A673 (cell line): ENCODE data around the gene HSF5. TPM values are rescaled to one million over a fixed set of nuclear protein-coding genes. Genes with fewer than 3 reads are reported as not detected.

Source experiments
- BruUV-seq: library from RNA; stranded (reverse); fragments of 400-500 nt; replicated peaks from 2 replicates; lab custom pipeline; 2021; lab: Mats Ljungman, UMichigan
- CTCF ChIA-PET: fragments of 300-600 bp; sonication (Branson Sonifier 250); formaldehyde crosslinking; loops from one replicate; lab custom pipeline; 2022; ENCODE audit warnings: antibody characterized with exemption; lab: Charles Lee
- POLR2A ChIA-PET: fragments of 300-600 bp; sonication (Branson Sonifier 250); formaldehyde crosslinking; loops from one replicate; lab custom pipeline; 2022; ENCODE audit warnings: antibody characterized with exemption; ENCODE audit not compliant: low non-redundant PET; lab: Charles Lee
- DNase-seq: peaks from one replicate; pipeline ENCODE4 v3.0.0-alpha.2; 2015; ENCODE audit warnings: low spot score
- H3K27ac ChIP-seq: fragments of 200-600 bp; sonication (generic); 2 replicates; pipeline ENCODE4 v1.5.1; 2016; ENCODE audit warnings: mixed run types, low read depth, mild to moderate bottlenecking, mixed read lengths, antibody characterized with exemption, low read length; ENCODE audit not compliant: poor library complexity, severe bottlenecking
- H3K27me3 ChIP-seq: fragments of 200-600 bp; sonication (generic); replicated peaks from 2 replicates; pipeline ENCODE4 v1.6.1; 2017; ENCODE audit warnings: mixed run types, low read depth, mild to moderate bottlenecking, mixed read lengths, antibody characterized with exemption, low read length; ENCODE audit not compliant: insufficient read depth, poor library complexity
- H3K36me3 ChIP-seq: fragments of 200-600 bp; sonication (generic); 2 replicates; pipeline ENCODE4 v1.6.1; 2016; ENCODE audit warnings: mixed run types, mild to moderate bottlenecking, mixed read lengths, antibody characterized with exemption, low read length; ENCODE audit not compliant: insufficient read depth, poor library complexity, severe bottlenecking
- H3K4me1 ChIP-seq: fragments of 200-600 bp; sonication (generic); 2 replicates; pipeline ENCODE4 v1.6.1; 2017; ENCODE audit warnings: mixed run types, mild to moderate bottlenecking, mixed read lengths, antibody characterized with exemption, low read length; ENCODE audit not compliant: insufficient read depth, poor library complexity, severe bottlenecking
- H3K4me3 ChIP-seq: fragments of 200-600 bp; sonication (generic); 2 replicates; pipeline ENCODE4 v1.5.1; 2016; ENCODE audit warnings: low read depth, mixed run types, mild to moderate bottlenecking, mixed read lengths, low read length; ENCODE audit not compliant: poor library complexity, severe bottlenecking
- H3K9me3 ChIP-seq: fragments of 200-600 bp; sonication (generic); 2 replicates; pipeline ENCODE4 v1.6.1; 2016; ENCODE audit warnings: mixed run types, low read depth, mild to moderate bottlenecking, mixed read lengths, antibody characterized with exemption, low read length; ENCODE audit not compliant: poor library complexity, severe bottlenecking
- EZH2 ChIP-seq: fragments of 200-600 bp; sonication (generic); IDR thresholded peaks from 2 replicates; pipeline ENCODE4 v1.6.1; 2017; ENCODE audit warnings: borderline replicate concordance, low read depth, mild to moderate bottlenecking, mixed read lengths, antibody characterized with exemption, low read length; ENCODE audit not compliant: poor library complexity, severe bottlenecking
- intact Hi-C: fragments of 100-400 bp; cut with micrococcal nuclease; formaldehyde crosslinking; loops from one replicate; pipeline ENCODE4 v1.10.0; 2022; ENCODE audit not compliant: unreplicated experiment
- total RNA-seq: library from RNA; stranded (reverse); gene quantifications from 2 replicates; pipeline ENCODE4 v1.2.3, GENCODE V29; 2021
- TF ChIP-seq, protein P1 (sequence below): fragments of 300-800, 200-600 bp; sonication (generic); conservative IDR thresholded peaks from 2 replicates; pipeline ENCODE4 v1.5.1; 2017; ENCODE audit warnings: low read depth, mild to moderate bottlenecking, antibody characterized with exemption, low read length, moderate library complexity, mixed read lengths

The HSF5 gene
- total RNA-seq, 1 experiment from 2014 or later, result 0.06 TPM

DNA sequence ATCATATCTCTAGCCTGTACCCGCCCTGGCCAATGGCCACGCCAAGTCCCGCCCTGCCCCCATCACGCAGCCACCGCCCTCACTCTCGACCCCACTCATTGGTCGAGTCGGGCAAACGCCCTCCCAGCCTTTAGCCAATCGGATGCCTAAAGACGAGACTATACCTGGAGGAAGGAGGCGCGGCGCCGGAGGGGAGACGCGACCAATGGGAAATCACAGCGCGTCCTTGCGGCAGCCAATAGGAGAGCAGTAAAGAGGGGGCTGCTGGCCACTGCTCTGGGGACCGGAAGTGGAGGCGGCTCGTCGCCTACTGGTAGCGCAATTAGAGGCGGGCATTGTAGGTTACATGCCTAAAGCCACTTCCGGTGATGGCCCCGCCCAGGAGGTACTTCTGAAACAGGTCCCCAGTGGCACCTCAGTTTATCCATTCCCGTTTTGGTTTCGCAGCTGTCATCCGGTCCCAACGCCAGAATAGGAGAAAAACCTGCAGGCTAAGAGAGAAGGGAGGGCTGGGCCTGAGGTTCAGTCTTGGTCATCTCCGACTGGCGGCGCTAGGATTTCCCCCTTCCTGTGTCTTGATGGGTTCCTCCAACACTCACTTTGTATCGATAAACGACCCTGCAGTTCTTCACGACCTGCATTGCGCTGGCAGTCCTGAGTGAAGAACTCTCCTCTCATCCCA, 29.9 kb upstream of the HSF5 start:
- Histone ChIP-seq H3K9me3 (no peaks in the 10 kb centered on the region), H3K4me1 (peaks cover 20% of the 10 kb centered on the region), H3K27me3 (no peaks in the 10 kb centered on the region), H3K36me3 (no peaks in the 10 kb centered on the region), H3K27ac (peak overlapping the region; percentile 91), H3K4me3 (peak overlapping the region; percentile 78)
- CTCF ChIA-PET, result interaction anchor here (0.8 to 1.5 kb wide), 3 partner anchors 114 to 487 kb away, joined by 4 read pairs; no protein-coding TSS in a partner anchor
- TF ChIP-seq EZH2, result no peak
- TF ChIP-seq, protein P1, sequence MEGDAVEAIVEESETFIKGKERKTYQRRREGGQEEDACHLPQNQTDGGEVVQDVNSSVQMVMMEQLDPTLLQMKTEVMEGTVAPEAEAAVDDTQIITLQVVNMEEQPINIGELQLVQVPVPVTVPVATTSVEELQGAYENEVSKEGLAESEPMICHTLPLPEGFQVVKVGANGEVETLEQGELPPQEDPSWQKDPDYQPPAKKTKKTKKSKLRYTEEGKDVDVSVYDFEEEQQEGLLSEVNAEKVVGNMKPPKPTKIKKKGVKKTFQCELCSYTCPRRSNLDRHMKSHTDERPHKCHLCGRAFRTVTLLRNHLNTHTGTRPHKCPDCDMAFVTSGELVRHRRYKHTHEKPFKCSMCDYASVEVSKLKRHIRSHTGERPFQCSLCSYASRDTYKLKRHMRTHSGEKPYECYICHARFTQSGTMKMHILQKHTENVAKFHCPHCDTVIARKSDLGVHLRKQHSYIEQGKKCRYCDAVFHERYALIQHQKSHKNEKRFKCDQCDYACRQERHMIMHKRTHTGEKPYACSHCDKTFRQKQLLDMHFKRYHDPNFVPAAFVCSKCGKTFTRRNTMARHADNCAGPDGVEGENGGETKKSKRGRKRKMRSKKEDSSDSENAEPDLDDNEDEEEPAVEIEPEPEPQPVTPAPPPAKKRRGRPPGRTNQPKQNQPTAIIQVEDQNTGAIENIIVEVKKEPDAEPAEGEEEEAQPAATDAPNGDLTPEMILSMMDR, result no peak
- peak; percentile 100 for DNase-seq
- POLR2A ChIA-PET, result interaction anchor here (0.6 kb wide), 1 partner anchor 264 kb away, joined by 6 read pairs; no protein-coding TSS in a partner anchor
- intact Hi-C loops, result loop anchor here (2.0 to 10.0 kb wide), 4 partner anchors 115 to 637 kb away; partner anchors contain the start of genes PRR11, RAD51C, SKA2 and TEX14
- no TSS peak for BruUV-seq

DNA sequence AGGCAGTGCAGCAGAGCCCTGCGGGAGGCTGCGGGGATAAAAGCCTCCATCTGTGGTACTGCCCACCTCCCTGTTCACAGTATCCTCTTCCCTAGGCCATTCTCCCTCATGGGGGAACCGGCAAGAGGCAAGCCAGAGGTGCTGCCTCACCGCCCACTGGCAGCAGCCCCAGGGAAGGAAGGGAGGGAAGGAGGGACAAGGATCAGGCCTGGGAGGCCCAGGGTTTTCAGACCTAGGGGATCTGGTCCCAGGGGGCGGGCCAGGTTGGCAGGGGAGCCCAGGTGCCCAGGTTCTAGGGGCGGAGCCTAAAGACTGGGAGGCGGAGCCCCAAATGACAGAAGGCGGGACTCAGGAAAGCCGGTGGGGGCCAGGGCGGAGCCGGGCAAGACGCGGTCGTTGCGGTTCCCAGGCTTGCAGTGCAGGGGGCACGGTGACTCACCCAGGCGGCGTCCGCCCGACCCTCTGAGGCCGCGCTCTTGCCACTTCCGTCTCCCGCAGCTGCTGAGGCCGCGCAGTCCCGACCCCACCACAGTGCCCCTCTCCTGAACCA, 29.2 kb upstream of the HSF5 start:
- POLR2A ChIA-PET, result interaction anchor here (0.6 kb wide), 2 partner anchors 264 to 462 kb away, joined by 5 to 6 read pairs; no protein-coding TSS in a partner anchor
- BruUV-seq, result no TSS peak
- H3K27me3 ChIP-seq, result no peaks in the 10 kb centered on the region
- peak overlapping the region; percentile 78 for H3K4me3 ChIP-seq
- CTCF ChIA-PET, result no interaction called here
- DNase-seq, result no peak
- H3K9me3 ChIP-seq, result no peaks in the 10 kb centered on the region
- peak overlapping the region; percentile 91 for H3K27ac ChIP-seq
- peaks cover 20% of the 10 kb centered on the region for H3K4me1 ChIP-seq
- intact Hi-C loops, result loop anchor here (10.0 kb wide), 2 partner anchors 177 to 637 kb away; partner anchors contain the start of genes PRR11, RAD51C, SKA2 and TEX14
- H3K36me3 ChIP-seq, result peaks cover 4% of the 10 kb centered on the region
- TF ChIP-seq, protein P1, result no peak
- TF ChIP-seq EZH2, result no peak

GRCh38 chr17:58516644-58517377, 28.6 kb upstream of the HSF5 start:
- Histone ChIP-seq H3K36me3 (peaks cover 11% of the 10 kb centered on the region), H3K4me1 (peaks cover 20% of the 10 kb centered on the region), H3K4me3 (peak overlapping the region; percentile 78), H3K9me3 (no peaks in the 10 kb centered on the region), H3K27me3 (no peaks in the 10 kb centered on the region), H3K27ac (peak overlapping the region; percentile 91)
- no TSS peak for BruUV-seq
- intact Hi-C loops, result loop anchor here (10.0 kb wide), 2 partner anchors 178 to 638 kb away; partner anchors contain the start of genes PRR11, RAD51C, SKA2 and TEX14
- TF ChIP-seq EZH2, result no peak
- TF ChIP-seq, protein P1, result no peak
- POLR2A ChIA-PET, result interaction anchor here (0.6 kb wide), 1 partner anchor 462 kb away, joined by 5 read pairs; no protein-coding TSS in a partner anchor
- CTCF ChIA-PET, result no interaction called here
- DNase-seq, result no peak
